ENCODE measurements around the gene CD44. TPM values are rescaled to one million over a fixed set of nuclear protein-coding genes. Genes with fewer than 3 reads are reported as not detected.

CD44 gene
- total RNA-seq, 1 donor from 2014 or later: 133 TPM

GRCh38 chr11:35163702-35164496, 24.9 kb downstream of the CD44 start:
- H3K36me3 ChIP-seq (ENCODE audit: control insufficient read depth in 3 of 3, insufficient read depth in 3 of 3, low read length in 3 of 3): no peaks in the 10 kb centered on the region
- H3K9ac ChIP-seq (ENCODE audit: low read depth in 1 of 3, low read length in 3 of 3): no peak overlapping the region
- H3K4me3 ChIP-seq (ENCODE audit: low read length in 3 of 3): no peak overlapping the region
- peaks cover 18 to 58% (median 54%) of the 10 kb centered on the region in 3 donors for H3K4me1 ChIP-seq (ENCODE audit: control insufficient read depth in 3 of 3, insufficient read depth in 3 of 3, low read length in 3 of 3)
- H3K27ac ChIP-seq (ENCODE audit: low read depth, low read length): peak overlapping the region; percentile 57
- H3K9me3 ChIP-seq (ENCODE audit: control insufficient read depth in 3 of 3, low read length in 3 of 3): no peaks in the 10 kb centered on the region
- H3K27me3 ChIP-seq (ENCODE audit: control insufficient read depth in 3 of 3, insufficient read depth in 3 of 3, low read length in 3 of 3): no peaks in the 10 kb centered on the region

DNA sequence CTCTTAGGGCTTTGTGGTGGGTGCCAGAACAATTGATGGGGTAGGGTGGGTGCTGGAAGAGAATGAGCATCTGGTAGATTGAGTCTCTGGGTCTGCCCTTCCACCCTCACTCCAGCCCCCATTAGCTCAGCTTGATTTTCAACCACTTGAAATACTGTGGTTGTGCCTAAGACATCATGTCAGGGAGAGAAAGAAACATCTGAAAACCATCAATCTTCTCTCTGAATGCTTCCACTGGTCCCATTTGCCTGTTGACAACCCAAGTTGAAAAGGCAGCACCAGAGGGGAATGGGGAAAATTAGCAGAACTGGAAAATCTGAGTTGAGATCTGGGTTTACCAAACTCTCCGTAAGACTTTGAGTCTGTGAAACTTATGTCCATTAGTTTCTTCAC, 26.1 kb downstream of the CD44 start:
- no peak overlapping the region for H3K4me3 ChIP-seq (ENCODE audit: low read length in 3 of 3)
- no peaks in the 10 kb centered on the region for H3K36me3 ChIP-seq (ENCODE audit: control insufficient read depth in 3 of 3, insufficient read depth in 3 of 3, low read length in 3 of 3)
- H3K27ac ChIP-seq (ENCODE audit: low read depth, low read length): peak overlapping the region; percentile 75
- no peaks in the 10 kb centered on the region for H3K9me3 ChIP-seq (ENCODE audit: control insufficient read depth in 3 of 3, low read length in 3 of 3)
- H3K4me1 ChIP-seq (ENCODE audit: control insufficient read depth in 3 of 3, insufficient read depth in 3 of 3, low read length in 3 of 3): peaks cover 19 to 59% (median 50%) of the 10 kb centered on the region in 3 donors
- H3K27me3 ChIP-seq (ENCODE audit: control insufficient read depth in 3 of 3, insufficient read depth in 3 of 3, low read length in 3 of 3): no peaks in the 10 kb centered on the region
- H3K9ac ChIP-seq (ENCODE audit: low read depth in 1 of 3, low read length in 3 of 3): no peak overlapping the region

GRCh38 chr11:35165423-35166368, 26.7 kb downstream of the CD44 start:
- Histone ChIP-seq H3K9me3 (ENCODE audit: control insufficient read depth in 3 of 3, low read length in 3 of 3) (no peaks in the 10 kb centered on the region), H3K9ac (ENCODE audit: low read depth in 1 of 3, low read length in 3 of 3) (no peak overlapping the region), H3K27ac (ENCODE audit: low read depth, low read length) (peak overlapping the region; percentile 75), H3K4me3 (ENCODE audit: low read length in 3 of 3) (peak overlapping the region in 1 of 3 donors; percentile 0), H3K27me3 (ENCODE audit: control insufficient read depth in 3 of 3, insufficient read depth in 3 of 3, low read length in 3 of 3) (no peaks in the 10 kb centered on the region), H3K4me1 (ENCODE audit: control insufficient read depth in 3 of 3, insufficient read depth in 3 of 3, low read length in 3 of 3) (peaks cover 23 to 65% (median 54%) of the 10 kb centered on the region in 3 donors), H3K36me3 (ENCODE audit: control insufficient read depth in 3 of 3, insufficient read depth in 3 of 3, low read length in 3 of 3) (no peaks in the 10 kb centered on the region)

DNA sequence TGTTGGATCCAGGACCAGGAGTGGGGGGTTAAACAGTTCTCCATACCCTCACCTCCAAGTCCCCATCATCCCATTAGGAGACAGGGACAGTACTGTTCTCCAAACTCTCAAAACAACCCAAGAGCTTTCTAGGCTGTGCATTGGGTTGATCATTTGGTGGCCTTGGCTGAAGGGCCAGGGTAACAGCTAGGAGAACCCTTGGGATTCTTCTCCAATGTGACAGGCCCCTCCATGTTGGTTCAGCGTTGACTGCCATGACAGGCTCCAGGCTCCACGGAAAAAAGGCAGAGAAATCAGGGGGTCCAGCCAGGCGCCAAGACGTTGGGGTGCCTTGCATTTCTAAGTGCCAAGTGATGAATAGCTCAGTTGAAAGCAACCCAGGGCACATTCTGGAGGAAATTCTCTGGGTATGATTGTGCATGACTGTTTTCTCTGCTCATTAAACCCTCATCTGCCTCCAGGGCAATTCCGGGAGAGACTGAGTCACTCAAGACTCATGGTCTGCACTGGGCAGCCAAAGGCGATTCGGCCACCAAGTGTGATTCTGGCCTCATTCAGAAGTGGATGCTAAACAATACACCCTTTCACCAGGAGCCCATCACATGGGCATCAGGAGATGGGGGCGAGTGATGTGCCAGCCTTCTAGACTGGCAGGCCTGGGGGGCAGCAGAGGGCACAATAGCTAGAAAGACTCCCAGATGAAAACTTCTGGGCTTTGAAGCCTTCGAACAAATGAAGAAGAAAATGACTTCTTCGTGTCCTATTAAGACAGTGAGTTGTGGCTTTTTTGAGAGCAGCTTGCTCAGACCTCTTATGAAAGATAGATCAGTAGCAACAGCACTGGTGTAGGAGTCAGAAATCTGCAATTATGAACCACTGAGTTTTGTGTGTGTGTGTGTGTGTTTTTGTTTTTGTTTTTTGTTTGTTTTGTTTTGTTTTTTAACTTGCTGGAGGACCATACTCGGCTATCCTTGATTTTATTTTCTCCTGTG, 27.7 kb downstream of the CD44 start:
- no peaks in the 10 kb centered on the region for H3K9me3 ChIP-seq (ENCODE audit: control insufficient read depth in 3 of 3, low read length in 3 of 3)
- no peaks in the 10 kb centered on the region for H3K27me3 ChIP-seq (ENCODE audit: control insufficient read depth in 3 of 3, insufficient read depth in 3 of 3, low read length in 3 of 3)
- H3K4me3 ChIP-seq (ENCODE audit: low read length in 3 of 3): peak overlapping the region in 1 of 3 donors; percentile 0
- H3K36me3 ChIP-seq (ENCODE audit: control insufficient read depth in 3 of 3, insufficient read depth in 3 of 3, low read length in 3 of 3): no peaks in the 10 kb centered on the region
- peak overlapping the region; percentile 75 for H3K27ac ChIP-seq (ENCODE audit: low read depth, low read length)
- H3K9ac ChIP-seq (ENCODE audit: low read depth in 1 of 3, low read length in 3 of 3): no peak overlapping the region
- peaks cover 21 to 64% (median 53%) of the 10 kb centered on the region in 3 donors for H3K4me1 ChIP-seq (ENCODE audit: control insufficient read depth in 3 of 3, insufficient read depth in 3 of 3, low read length in 3 of 3)

- Histone ChIP-seq H3K9ac (ENCODE audit: low read depth in 1 of 3, low read length in 3 of 3) (no peak overlapping the region), H3K4me1 (ENCODE audit: control insufficient read depth in 3 of 3, insufficient read depth in 3 of 3, low read length in 3 of 3) (peaks cover 21 to 61% (median 49%) of the 10 kb centered on the region in 3 donors), H3K4me3 (ENCODE audit: low read length in 3 of 3) (no peak overlapping the region), H3K27ac (ENCODE audit: low read depth, low read length) (peak overlapping the region; percentile 75), H3K27me3 (ENCODE audit: control insufficient read depth in 3 of 3, insufficient read depth in 3 of 3, low read length in 3 of 3) (no peaks in the 10 kb centered on the region), H3K9me3 (ENCODE audit: control insufficient read depth in 3 of 3, low read length in 3 of 3) (no peaks in the 10 kb centered on the region), H3K36me3 (ENCODE audit: control insufficient read depth in 3 of 3, insufficient read depth in 3 of 3, low read length in 3 of 3) (no peaks in the 10 kb centered on the region)
Measured at GRCh38 chr11:35167426-35167954, 28.5 kb downstream of the CD44 start.

DNA sequence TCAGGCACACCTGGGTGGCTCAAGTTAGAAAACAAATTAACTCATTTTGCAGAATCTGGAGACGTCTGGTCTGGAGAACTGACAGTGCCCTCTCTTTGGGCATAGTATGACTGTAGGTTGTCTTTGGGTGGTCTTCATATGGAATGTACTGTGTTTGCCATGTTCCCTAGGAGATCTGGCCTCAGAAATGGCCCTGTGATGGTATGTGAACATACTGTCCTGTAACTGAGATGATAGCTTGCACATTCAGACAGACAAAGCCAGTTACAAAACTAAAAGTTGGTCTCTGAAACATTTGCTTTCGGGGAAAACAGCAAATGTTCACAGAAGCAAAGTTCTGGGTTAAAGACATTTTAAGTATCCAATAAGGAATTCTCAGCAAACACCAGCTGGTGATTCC, 29.7 kb downstream of the CD44 start:
- no peaks in the 10 kb centered on the region for H3K27me3 ChIP-seq (ENCODE audit: control insufficient read depth in 3 of 3, insufficient read depth in 3 of 3, low read length in 3 of 3)
- H3K36me3 ChIP-seq (ENCODE audit: control insufficient read depth in 3 of 3, insufficient read depth in 3 of 3, low read length in 3 of 3): no peaks in the 10 kb centered on the region
- H3K4me1 ChIP-seq (ENCODE audit: control insufficient read depth in 3 of 3, insufficient read depth in 3 of 3, low read length in 3 of 3): peaks cover 21 to 60% (median 43%) of the 10 kb centered on the region in 3 donors
- no peaks in the 10 kb centered on the region for H3K9me3 ChIP-seq (ENCODE audit: control insufficient read depth in 3 of 3, low read length in 3 of 3)
- no peak overlapping the region for H3K9ac ChIP-seq (ENCODE audit: low read depth in 1 of 3, low read length in 3 of 3)
- no peak overlapping the region for H3K4me3 ChIP-seq (ENCODE audit: low read length in 3 of 3)
- peak overlapping the region; percentile 45 for H3K27ac ChIP-seq (ENCODE audit: low read depth, low read length)

- peaks cover 21 to 59% (median 40%) of the 10 kb centered on the region in 3 donors for H3K4me1 ChIP-seq (ENCODE audit: control insufficient read depth in 3 of 3, insufficient read depth in 3 of 3, low read length in 3 of 3)
- no peak overlapping the region for H3K9ac ChIP-seq (ENCODE audit: low read depth in 1 of 3, low read length in 3 of 3)
- H3K9me3 ChIP-seq (ENCODE audit: control insufficient read depth in 3 of 3, low read length in 3 of 3): no peaks in the 10 kb centered on the region
- H3K36me3 ChIP-seq (ENCODE audit: control insufficient read depth in 3 of 3, insufficient read depth in 3 of 3, low read length in 3 of 3): no peaks in the 10 kb centered on the region
- no peaks in the 10 kb centered on the region for H3K27me3 ChIP-seq (ENCODE audit: control insufficient read depth in 3 of 3, insufficient read depth in 3 of 3, low read length in 3 of 3)
- H3K27ac ChIP-seq (ENCODE audit: low read depth, low read length): peak overlapping the region; percentile 45
- H3K4me3 ChIP-seq (ENCODE audit: low read length in 3 of 3): no peak overlapping the region
Measured at GRCh38 chr11:35169112-35169511, 30.1 kb downstream of the CD44 start.

DNA sequence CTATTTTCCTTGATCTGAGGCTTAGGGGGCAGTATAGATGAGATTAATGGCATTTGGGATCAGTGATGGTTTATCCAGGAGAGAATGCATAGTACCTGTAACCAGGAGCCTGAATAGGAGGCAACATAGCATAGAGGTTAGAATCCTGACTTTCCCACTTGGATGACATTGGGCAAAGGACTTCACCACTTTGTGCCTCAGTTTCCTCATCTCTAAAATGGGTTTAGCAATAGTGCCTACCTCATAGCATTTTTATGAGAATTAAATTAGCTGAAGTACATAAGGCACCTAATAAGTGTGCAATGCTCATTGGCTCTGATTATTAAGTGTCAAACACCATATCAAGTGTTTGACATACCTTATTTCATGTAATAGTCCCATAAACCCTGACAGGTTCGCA, 30.8 kb downstream of the CD44 start:
- no peak overlapping the region for H3K9ac ChIP-seq (ENCODE audit: low read depth in 1 of 3, low read length in 3 of 3)
- peaks cover 21 to 58% (median 39%) of the 10 kb centered on the region in 3 donors for H3K4me1 ChIP-seq (ENCODE audit: control insufficient read depth in 3 of 3, insufficient read depth in 3 of 3, low read length in 3 of 3)
- no peak overlapping the region for H3K4me3 ChIP-seq (ENCODE audit: low read length in 3 of 3)
- H3K9me3 ChIP-seq (ENCODE audit: control insufficient read depth in 3 of 3, low read length in 3 of 3): no peaks in the 10 kb centered on the region
- peak overlapping the region; percentile 64 for H3K27ac ChIP-seq (ENCODE audit: low read depth, low read length)
- no peaks in the 10 kb centered on the region for H3K36me3 ChIP-seq (ENCODE audit: control insufficient read depth in 3 of 3, insufficient read depth in 3 of 3, low read length in 3 of 3)
- H3K27me3 ChIP-seq (ENCODE audit: control insufficient read depth in 3 of 3, insufficient read depth in 3 of 3, low read length in 3 of 3): no peaks in the 10 kb centered on the region

- peak overlapping the region; percentile 64 for H3K27ac ChIP-seq (ENCODE audit: low read depth, low read length)
- H3K4me3 ChIP-seq (ENCODE audit: low read length in 3 of 3): no peak overlapping the region
- no peaks in the 10 kb centered on the region for H3K27me3 ChIP-seq (ENCODE audit: control insufficient read depth in 3 of 3, insufficient read depth in 3 of 3, low read length in 3 of 3)
- no peaks in the 10 kb centered on the region for H3K9me3 ChIP-seq (ENCODE audit: control insufficient read depth in 3 of 3, low read length in 3 of 3)
- H3K9ac ChIP-seq (ENCODE audit: low read depth in 1 of 3, low read length in 3 of 3): no peak overlapping the region
- no peaks in the 10 kb centered on the region for H3K36me3 ChIP-seq (ENCODE audit: control insufficient read depth in 3 of 3, insufficient read depth in 3 of 3, low read length in 3 of 3)
- peaks cover 19 to 58% (median 39%) of the 10 kb centered on the region in 3 donors for H3K4me1 ChIP-seq (ENCODE audit: control insufficient read depth in 3 of 3, insufficient read depth in 3 of 3, low read length in 3 of 3)
Measured at GRCh38 chr11:35170503-35170902, 31.5 kb downstream of the CD44 start.
